Measurements from ENCODE around the gene RPL18. TPM values are rescaled to one million over a fixed set of nuclear protein-coding genes. Genes with fewer than 3 reads are reported as not detected.

The RPL18 gene
- total and polyA plus RNA-seq, 12 donors: 493 to 2,257 (median 564) TPM

DNA sequence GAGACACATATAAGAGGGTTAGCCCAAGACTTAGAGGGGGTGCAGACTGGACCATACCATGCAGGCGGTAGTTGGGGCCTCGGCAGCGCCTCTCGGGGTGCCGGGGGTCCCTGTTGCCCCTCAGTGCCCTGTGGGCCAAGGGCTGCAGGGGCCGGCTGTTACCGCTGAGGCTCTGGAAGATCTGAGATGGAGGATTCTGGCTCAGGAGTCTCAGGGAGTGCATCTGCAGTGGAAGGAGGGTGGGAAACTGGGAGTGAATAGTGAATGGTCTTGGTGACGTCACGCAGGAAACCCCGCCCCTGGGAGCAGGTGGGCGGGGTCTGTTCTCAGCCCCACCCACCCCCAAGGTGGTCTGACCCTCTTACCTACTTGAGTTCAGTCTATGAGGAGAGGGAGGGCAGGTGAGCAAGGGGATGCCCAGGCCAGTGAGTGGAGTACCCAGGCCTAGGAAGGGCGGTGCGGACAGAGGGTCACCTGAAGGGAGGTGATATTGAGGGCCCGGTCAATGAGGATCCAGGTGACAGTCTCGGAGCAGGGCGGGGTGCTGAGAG, 19.9 kb upstream of the RPL18 start:
- 76 to 79% methylated on average over 16 of the region's 16 CpGs for WGBS, 2 donors
- Histone ChIP-seq H3K27ac (peak overlapping the region in 9 of 10 donors; percentile 90 to 98 (median 96)), H3K36me3 (no peaks in the 10 kb centered on the region), H3K4me1 (peaks cover 11 to 41% (median 25%) of the 10 kb centered on the region in 9 donors), H3K9me3 (no peaks in the 10 kb centered on the region), H3K27me3 (no peaks in the 10 kb centered on the region), H3K4me3 (peak overlapping the region in 7 of 10 donors; percentile 21 to 92 (median 81))
- intact Hi-C loops (cut with DNase I): loop anchor here in 3 of 10 donors (5.0 to 10.0 kb wide), 2 partner anchors 326 to 518 kb away; partner anchors contain the start of genes FTL (in 2 of the 3), HRC (in 1 of the 3) and TRPM4 (in 1 of the 3)
- TF ChIP-seq, protein P1, sequence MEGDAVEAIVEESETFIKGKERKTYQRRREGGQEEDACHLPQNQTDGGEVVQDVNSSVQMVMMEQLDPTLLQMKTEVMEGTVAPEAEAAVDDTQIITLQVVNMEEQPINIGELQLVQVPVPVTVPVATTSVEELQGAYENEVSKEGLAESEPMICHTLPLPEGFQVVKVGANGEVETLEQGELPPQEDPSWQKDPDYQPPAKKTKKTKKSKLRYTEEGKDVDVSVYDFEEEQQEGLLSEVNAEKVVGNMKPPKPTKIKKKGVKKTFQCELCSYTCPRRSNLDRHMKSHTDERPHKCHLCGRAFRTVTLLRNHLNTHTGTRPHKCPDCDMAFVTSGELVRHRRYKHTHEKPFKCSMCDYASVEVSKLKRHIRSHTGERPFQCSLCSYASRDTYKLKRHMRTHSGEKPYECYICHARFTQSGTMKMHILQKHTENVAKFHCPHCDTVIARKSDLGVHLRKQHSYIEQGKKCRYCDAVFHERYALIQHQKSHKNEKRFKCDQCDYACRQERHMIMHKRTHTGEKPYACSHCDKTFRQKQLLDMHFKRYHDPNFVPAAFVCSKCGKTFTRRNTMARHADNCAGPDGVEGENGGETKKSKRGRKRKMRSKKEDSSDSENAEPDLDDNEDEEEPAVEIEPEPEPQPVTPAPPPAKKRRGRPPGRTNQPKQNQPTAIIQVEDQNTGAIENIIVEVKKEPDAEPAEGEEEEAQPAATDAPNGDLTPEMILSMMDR (IDR thresholded peaks at IDR 0.05): no peak
- DNase-seq (peak in 1 of 2 donors; percentile 29), ATAC-seq (no peak)

DNA sequence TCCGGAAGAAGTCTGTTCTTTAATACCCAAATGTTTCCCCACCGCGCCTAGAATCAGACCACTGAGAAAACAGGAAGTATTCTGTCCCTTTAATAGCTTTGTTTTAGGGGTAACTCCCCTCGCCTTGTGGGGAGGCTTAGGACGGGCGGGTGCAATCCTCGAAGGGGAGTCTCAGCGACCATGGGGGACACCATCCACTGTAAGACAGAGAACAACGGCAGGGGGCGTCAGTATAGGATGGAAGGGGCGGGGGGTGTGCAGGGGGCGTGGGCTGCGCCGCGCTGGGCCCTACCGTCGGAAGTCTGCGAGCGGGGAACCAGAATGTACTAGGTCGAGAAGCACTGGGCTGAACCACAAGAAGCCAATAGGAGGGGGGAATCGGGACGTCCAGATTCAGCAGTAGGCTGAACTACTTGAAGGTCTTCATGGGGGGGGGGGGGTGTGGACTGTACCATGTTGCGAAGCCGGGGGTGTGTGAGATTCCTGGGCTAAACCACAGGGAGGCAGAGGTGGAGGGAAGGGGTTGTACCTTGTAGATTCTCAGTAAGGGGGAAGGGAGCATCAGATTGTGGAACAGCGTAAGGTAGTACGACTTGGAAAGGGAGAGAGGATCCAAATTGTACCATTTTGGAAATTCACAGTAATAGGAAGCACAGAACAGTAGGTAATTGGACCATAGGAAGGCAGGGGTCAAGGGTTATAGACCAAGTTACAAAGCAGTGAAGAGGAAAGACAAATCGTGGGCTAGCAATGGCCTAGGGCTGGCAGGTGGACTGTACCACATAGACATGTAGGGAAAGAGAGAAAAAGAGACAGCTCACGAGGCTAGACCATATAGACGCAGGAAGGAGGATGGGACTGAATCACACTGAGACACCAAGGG, 19.2 kb upstream of the RPL18 start:
- ATAC-seq (peak; percentile 36 to 65 (median 54)), DNase-seq (peak; percentile 72 to 92)
- H3K27me3 ChIP-seq: no peaks in the 10 kb centered on the region
- H3K27ac ChIP-seq: peak overlapping the region; percentile 90 to 98 (median 96)
- H3K4me3 ChIP-seq: peak overlapping the region in 9 of 10 donors; percentile 60 to 92 (median 76)
- no peaks in the 10 kb centered on the region for H3K9me3 ChIP-seq
- intact Hi-C loops (cut with DNase I): loop anchor here in 3 of 10 donors (5.0 to 10.0 kb wide), 2 partner anchors 327 to 519 kb away; partner anchors contain the start of genes FTL (in 2 of the 3), HRC (in 1 of the 3) and TRPM4 (in 1 of the 3)
- TF ChIP-seq, protein P1 (IDR thresholded peaks at IDR 0.05): peak in 1 of 9 donors; percentile 8
- H3K4me1 ChIP-seq: peaks cover 18 to 48% (median 32%) of the 10 kb centered on the region in 9 donors
- peaks cover 0 to 4% (median 0%) of the 10 kb centered on the region in 9 donors for H3K36me3 ChIP-seq
- 9 to 10% methylated on average over 29 of the region's 29 CpGs for WGBS, 2 donors

DNA sequence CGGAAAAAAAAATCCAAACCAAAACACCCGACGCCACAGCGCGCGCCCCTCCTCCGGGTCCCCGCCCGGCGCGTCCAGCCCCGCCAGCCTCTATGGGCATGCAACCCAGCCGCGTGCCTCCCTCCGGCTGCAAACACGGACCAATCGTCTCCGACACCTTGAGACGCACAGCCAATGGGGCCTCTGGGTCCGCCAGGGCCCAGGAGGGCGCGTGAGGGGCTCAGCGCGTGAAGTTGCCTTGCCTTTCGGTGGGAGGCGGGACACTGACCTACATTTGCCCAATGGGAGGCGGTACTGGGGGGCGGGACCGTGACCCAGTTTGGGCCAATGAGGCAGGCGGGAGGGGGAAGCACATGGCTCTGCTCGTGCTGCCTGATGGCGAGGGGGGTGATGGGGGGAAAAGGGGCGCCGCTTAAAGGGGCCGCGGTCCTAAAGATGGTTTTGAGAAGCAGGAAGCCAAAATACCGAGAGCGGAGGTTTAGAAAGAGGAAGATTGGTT, 18.5 kb upstream of the RPL18 start:
- H3K4me1 ChIP-seq: peaks cover 19 to 55% (median 39%) of the 10 kb centered on the region in 9 donors
- H3K27ac ChIP-seq: peak overlapping the region; percentile 90 to 98 (median 96)
- ATAC-seq (peak; percentile 73 to 87 (median 82)), DNase-seq (peak; percentile 99 to 100)
- peak overlapping the region; percentile 15 to 92 (median 75) for H3K4me3 ChIP-seq
- no peaks in the 10 kb centered on the region for H3K9me3 ChIP-seq
- H3K36me3 ChIP-seq: peaks cover 0 to 11% (median 2%) of the 10 kb centered on the region in 9 donors
- no peaks in the 10 kb centered on the region for H3K27me3 ChIP-seq
- WGBS, 2 donors: 1% methylated on average over 38 of the region's 38 CpGs
- TF ChIP-seq, protein P1 (IDR thresholded peaks at IDR 0.05): no peak
- intact Hi-C loops (cut with DNase I): loop anchor here in 3 of 10 donors (5.0 to 10.0 kb wide), 2 partner anchors 327 to 520 kb away; partner anchors contain the start of genes FTL (in 2 of the 3), HRC (in 1 of the 3) and TRPM4 (in 1 of the 3)
